ENCODE data around the gene BICRAL. TPM values are rescaled to one million over a fixed set of nuclear protein-coding genes. Genes with fewer than 3 reads are reported as not detected.
A peak's percentile ranks its signal among the peaks of the same experiment; 100 is the strongest.

BICRAL gene
- total and polyA plus RNA-seq, 2 of the 4 experiments (the other 2 are of a cell fraction) = 4.0 to 6.1 TPM

GRCh38 chr6:42821341-42821668 is 39.5 kb downstream of the BICRAL start:
- no peak for DNase-seq
- Histone ChIP-seq H3K27ac (ENCODE audit: insufficient read depth, low read length) (no peak overlapping the region), H3K4ac (ENCODE audit: low read depth, low read length) (no peak overlapping the region; the same call in 1 of the 2 replicates), H3K4me1 (ENCODE audit: control insufficient read depth, insufficient read depth, low read length) (no peaks in the 10 kb centered on the region; the same call in 1 of the 2 replicates), H2BK15ac (ENCODE audit: low read depth, low read length) (no peak overlapping the region), H3K4me2 (ENCODE audit: low read depth, low read length) (no peak overlapping the region), H4K8ac (ENCODE audit: low read depth in 2 of 2, low read length in 2 of 2) (no peak overlapping the region), H3K23ac (ENCODE audit: low read depth, low read length) (no peak overlapping the region), H4K91ac (ENCODE audit: insufficient read depth, low read depth, low read length) (no peak overlapping the region), H3K36me3 (ENCODE audit: control insufficient read depth, insufficient read depth, low read length) (no peaks in the 10 kb centered on the region; the same call in none of the 2 replicates), H3K18ac (ENCODE audit: low read depth, low read length) (no peak overlapping the region), H3K79me1 (ENCODE audit: low read depth in 1 of 2, low read length in 2 of 2) (peaks cover 0 to 14% of the 10 kb centered on the region in 2 experiments; a peak in 2 of 4 replicates), H3K14ac (replicated peaks; ENCODE audit: low read depth, low read length) (peak overlapping the region; percentile 66; the same call in 1 of the 2 replicates), H2BK120ac (ENCODE audit: low read depth, low read length) (no peak overlapping the region), H2AFZ (replicated peaks; ENCODE audit: low read length, poor library complexity) (no peak overlapping the region), H3K9me1 (ENCODE audit: insufficient read depth, low read length) (peaks cover 6% of the 10 kb centered on the region; the same call in 1 of the 2 replicates), H4K20me1 (ENCODE audit: insufficient read depth, low read length) (no peaks in the 10 kb centered on the region), H3K27me3 (ENCODE audit: control insufficient read depth, insufficient read depth, low read length) (no peaks in the 10 kb centered on the region), H3K9ac (ENCODE audit: low read depth, low read length) (no peak overlapping the region), H2BK5ac (ENCODE audit: low read depth, low read length, poor library complexity, severe bottlenecking) (no peak overlapping the region), H3K9me3 (ENCODE audit: control insufficient read depth, insufficient read depth, low read length) (no peaks in the 10 kb centered on the region), H3K4me3 (ENCODE audit: insufficient read depth, low read depth, low read length) (no peak overlapping the region), H2AK5ac (ENCODE audit: low read depth, low read length) (no peak overlapping the region), H4K5ac (ENCODE audit: low read depth, low read length) (no peak overlapping the region), H3K56ac (ENCODE audit: extremely low read depth, insufficient read depth, low read length) (no peak overlapping the region), H2AK9ac (replicated peaks; ENCODE audit: low read depth, low read length, poor library complexity) (peak overlapping the region; percentile 6), H2BK20ac (ENCODE audit: low read depth, low read length) (no peak overlapping the region)
- no peak for ATAC-seq (ENCODE audit: low read depth)
- dilution Hi-C loops (cut with HindIII; ENCODE audit: low sequenced_read_pairs, unreplicated experiment) (no loop called here), intact Hi-C loops (cut with micrococcal nuclease) (no loop called here), in situ Hi-C loops (cut with MboI; ENCODE audit: low sequenced_read_pairs) (no loop called here)
- no peak for TF ChIP-seq USF2 (IDR thresholded peaks at IDR 0.05; ENCODE audit: low read depth, low read length)
- no peak for TF ChIP-seq RFX5 (IDR thresholded peaks at IDR 0.05; ENCODE audit: low read depth, low read length)
- TF ChIP-seq RCOR1 (IDR thresholded peaks at IDR 0.05; ENCODE audit: insufficient replicate concordance, low read length) = no peak
- no peak for TF ChIP-seq RAD21 (IDR thresholded peaks at IDR 0.05; ENCODE audit: low read length)
- no peak for TF ChIP-seq MXI1 (IDR thresholded peaks at IDR 0.05; ENCODE audit: borderline replicate concordance, low read depth, low read length)
- TF ChIP-seq POLR2A (IDR thresholded peaks at IDR 0.05; ENCODE audit: low read depth, low read length) = no peak
- no peak for TF ChIP-seq FOS (IDR thresholded peaks at IDR 0.05; ENCODE audit: low read depth, low read length)
- no peak for TF ChIP-seq BHLHE40 (IDR thresholded peaks at IDR 0.05; ENCODE audit: low read depth, low read length)
- TF ChIP-seq CHD1 (IDR thresholded peaks at IDR 0.05; ENCODE audit: low read depth, low read length) = no peak
- TF ChIP-seq NFE2L2 (IDR thresholded peaks at IDR 0.05; ENCODE audit: low read depth, low read length) = no peak
- TF ChIP-seq CEBPB (IDR thresholded peaks at IDR 0.05; ENCODE audit: low read depth, low read length) = no peak
- TF ChIP-seq SMC3 (IDR thresholded peaks at IDR 0.05; ENCODE audit: low read depth, low read length) = no peak
- no peak for TF ChIP-seq MAFK (IDR thresholded peaks at IDR 0.05; ENCODE audit: low read depth, low read length)
- no peak for TF ChIP-seq ELK1 (IDR thresholded peaks at IDR 0.05; ENCODE audit: borderline replicate concordance, low read depth, low read length)
- TF ChIP-seq MAZ (IDR thresholded peaks at IDR 0.05; ENCODE audit: borderline replicate concordance, low read depth, low read length) = no peak
- no peak for TF ChIP-seq CTCF (conservative IDR thresholded peaks at IDR 0.05; ENCODE audit: low read depth, low read length)
- WGBS, 2 experiments (ENCODE audit: extremely low coverage in 2 of 2, insufficient read length in 1 of 2) = no CpG with 5 or more reads among the region's 3 CpGs
- no TSS peak for BruUV-seq (replicated peaks)
- ChIA-PET POLR2A (ENCODE audit: unreplicated experiment) (no interaction called here), CTCF (no interaction called here)
